NCI-H128 (cell line): Measurements from ENCODE around the gene LSP1.
"Not testable (repeated sequence)": the region's sequence is repeated elsewhere in the genome, so short reads cannot be mapped to it uniquely, and the experiment has no call there.

Experiments
- DNase-seq: peaks from one replicate; lab custom pipeline; 2025; ENCODE audit not compliant: unreplicated experiment; lab: John Stamatoyannopoulos, UW

Gene LSP1

GRCh38 chr11:1852877-1853276, at the start of gene LSP1:
Gene LSP1 (plus strand): TSS chr11:1853084. CDS start chr11:1853145, 61 bp downstream.
- no peak for DNase-seq

DNA sequence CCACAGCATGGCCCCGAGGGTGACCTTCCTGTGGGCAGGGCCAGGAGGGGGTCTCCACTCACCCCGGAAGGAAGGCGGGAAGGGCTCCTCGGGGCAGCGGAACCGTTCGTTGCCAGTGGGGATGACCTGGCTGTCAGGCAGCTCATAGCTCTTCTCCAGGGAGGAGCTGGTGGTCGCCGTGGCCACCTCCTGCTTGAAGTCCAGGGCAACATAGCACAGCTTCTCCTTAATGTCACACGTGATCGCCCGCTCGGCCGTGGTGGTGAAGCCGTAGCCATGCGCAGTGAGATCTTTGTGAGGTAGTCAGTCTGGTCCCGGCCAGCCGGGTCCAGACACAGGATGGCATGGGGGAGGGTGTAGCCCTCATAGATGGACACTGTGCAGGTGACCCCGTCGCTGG, 49.6 kb upstream of the LSP1 start:
- no peak for DNase-seq

GRCh38 chr11:1803835-1804519, 48.9 kb upstream of the LSP1 start:
- DNase-seq = not testable (repeated sequence)

DNA sequence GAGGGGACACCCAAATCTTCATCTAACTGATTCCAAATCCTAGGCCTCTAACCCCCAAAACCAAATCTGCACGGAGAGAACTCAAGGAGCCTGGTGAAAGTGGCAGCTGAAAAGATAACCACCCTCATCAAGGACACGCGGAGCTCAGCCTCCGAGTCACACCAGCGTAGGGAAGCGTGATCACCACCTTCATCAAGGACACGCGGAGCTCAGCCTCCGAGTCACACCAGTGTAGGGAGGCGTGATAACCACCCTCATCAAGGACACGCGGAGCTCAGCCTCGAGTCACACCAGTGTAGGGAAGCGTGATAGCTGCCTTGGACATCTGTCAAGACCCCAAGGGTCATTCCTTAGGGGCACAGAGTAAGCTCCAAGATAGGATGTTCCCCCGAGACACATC, 47.4 kb upstream of the LSP1 start:
- DNase-seq = no peak

- DNase-seq = no peak
Observed at GRCh38 chr11:1807264-1807995, 45.5 kb upstream of the LSP1 start.

DNA sequence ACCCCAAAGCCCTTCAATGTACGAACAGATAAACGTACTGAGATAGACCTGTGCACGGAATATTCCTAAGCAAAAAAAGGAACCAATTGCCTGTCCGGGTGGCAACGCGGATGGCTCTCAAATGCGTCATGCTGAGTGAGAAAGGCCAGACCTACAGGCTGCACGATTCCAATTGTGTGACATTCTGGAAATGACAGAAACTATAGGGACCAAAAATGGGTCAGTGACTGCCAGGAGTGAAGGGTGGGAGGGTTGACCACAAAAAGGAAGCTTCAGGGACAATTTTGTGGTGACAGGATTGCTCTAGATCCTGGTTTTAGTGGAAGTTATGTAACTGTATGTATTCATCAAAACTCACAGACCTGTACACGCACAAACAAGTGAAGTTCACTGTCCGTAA, 42.1 kb upstream of the LSP1 start:
- no peak for DNase-seq

GRCh38 chr11:1812274-1812673, 40.6 kb upstream of the LSP1 start:
- DNase-seq = no peak

DNA sequence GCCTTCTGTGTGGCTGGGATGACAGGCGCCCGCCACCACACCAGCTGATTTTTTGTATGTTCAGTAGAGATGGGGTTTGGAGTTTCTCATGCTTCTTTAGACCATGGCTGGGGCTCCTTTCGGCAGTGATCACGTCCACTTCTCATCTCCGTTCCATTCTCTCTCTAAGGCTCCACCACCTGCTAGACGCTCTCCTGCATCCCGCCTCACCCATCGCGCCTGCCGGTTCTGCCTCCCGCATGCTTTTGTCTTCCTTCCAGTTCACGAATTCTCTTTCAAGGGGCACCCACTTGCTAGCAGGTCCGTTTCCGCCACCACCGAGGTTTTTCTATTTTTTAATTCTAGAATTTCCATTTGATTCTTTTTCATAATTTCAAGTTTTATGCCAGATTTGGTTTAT, 40.1 kb upstream of the LSP1 start:
- DNase-seq = no peak

- not testable (repeated sequence) for DNase-seq
Observed at GRCh38 chr11:1813356-1813755, 39.5 kb upstream of the LSP1 start.

DNA sequence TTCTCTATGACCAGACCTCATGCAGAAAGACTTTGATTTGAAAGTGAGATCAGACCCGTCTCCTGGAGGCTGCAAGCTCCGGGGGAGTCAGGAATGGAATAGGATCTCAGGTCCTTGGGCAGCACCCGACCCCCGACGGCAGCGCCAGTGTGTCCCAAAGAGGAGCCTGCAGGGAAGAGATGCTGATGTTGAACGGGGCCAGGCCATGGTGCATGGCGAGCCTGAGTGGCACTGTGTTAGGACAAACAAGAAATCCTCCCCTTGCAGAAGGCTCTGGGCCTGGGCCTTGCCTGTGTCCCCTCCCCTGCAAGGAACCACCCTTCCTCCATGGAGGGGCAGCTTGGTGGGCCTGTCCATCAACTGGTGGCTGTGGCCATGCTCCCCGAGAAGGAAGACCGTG, 38.2 kb upstream of the LSP1 start:
- DNase-seq = no peak

DNA sequence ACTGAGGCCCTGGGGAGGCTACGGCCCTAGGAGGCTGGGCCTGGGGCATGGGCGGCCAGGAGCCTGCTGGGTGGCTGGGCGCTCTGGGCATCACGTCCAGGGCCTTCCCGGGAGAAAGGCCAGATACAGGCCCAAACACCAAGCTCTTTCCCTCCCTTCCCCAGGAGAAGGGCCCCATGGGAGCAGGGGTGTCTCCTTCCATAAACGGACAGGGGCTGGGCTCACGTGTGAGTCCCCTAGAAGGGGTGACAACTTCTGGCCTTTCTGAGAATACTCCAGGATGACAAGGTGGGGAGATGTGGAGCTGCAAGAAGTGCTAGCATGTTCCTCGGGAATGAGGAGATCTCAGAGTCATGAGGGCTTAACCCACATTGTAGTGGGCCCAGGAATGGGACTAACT, 37.6 kb upstream of the LSP1 start:
- no peak for DNase-seq

GRCh38 chr11:1815751-1816150, 37.1 kb upstream of the LSP1 start:
- no peak for DNase-seq

GRCh38 chr11:1817000-1817399, 35.9 kb upstream of the LSP1 start:
- no peak for DNase-seq

DNA sequence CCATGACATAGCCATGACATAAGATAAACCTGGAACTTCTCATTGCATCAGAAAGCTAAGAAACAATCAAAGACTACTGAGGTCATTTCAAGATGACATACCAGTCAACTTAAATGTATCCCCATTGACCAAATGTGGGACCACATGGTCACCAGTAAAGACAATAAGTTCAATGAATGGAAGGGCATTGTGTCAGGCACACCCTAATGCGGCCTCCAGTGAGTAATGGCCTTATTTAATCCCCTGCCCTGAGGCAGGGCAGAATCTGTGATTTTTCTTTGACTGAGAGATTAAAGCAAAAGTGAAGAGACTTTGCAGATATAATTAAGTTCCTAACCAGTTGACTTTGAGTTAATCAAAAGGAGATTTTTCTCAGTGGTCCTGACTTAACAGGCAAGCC, 35.4 kb upstream of the LSP1 start:
- no peak for DNase-seq

- no peak for DNase-seq
Observed at GRCh38 chr11:1819074-1819473, 33.8 kb upstream of the LSP1 start.

- DNase-seq = no peak
Observed at GRCh38 chr11:1820463-1821325, 32.2 kb upstream of the LSP1 start.

DNA sequence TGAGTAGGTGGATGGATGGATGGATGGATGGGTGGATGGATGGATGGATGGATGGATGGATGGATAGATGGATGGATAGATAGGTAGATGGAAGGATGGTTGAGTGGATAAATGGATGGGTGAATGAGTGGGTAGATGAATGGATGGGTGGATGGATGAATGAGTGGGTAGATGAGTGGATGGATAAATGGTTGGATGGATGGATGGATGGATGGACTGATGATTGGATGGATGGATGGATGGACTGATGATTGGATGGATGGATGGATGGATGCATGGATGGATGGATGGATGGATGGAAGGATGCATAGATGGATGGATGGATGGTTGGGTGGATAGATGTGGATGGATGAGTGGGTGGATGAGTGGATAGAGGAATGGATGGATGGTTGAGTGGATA, 31.3 kb upstream of the LSP1 start:
- DNase-seq = no peak

DNA sequence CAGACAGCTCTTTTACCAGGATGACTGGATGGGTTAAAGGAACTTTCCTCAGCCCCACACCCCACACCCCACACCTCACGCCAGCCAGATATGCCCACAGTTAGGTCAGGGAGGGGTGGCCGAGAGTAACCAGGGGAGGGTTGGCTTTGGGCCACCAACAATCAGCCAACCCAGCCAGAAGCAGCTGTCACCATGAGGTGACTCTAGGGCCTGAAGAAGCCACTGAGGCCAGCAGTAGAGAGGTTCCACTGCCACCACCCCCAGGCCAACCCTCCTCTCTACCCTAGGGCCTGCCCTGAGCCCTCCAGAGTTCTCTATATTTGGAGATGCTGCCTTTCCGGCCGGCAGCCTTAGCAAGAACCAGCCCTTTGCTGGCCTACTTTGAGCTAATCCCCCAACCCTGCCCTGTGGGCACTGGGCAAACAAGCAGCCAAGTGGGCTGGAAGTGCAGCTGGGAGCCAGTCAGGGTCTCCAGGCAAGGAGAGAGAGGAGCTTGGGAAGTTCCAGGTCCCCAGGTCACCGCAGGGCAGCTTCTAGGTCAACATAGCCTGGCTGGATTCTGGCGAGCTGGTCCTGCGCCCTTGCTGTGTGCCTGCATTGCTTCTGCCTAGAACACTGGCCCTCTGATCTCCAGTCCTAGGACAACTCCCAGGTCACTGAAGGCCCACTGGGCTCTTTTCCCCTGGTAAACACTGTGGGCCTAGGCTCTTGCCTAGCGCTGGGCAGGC, 30.1 kb upstream of the LSP1 start:
- DNase-seq = no peak

GRCh38 chr11:1823376-1824220, 29.3 kb upstream of the LSP1 start:
- no peak for DNase-seq
